HepG2 (cell line): ENCODE data around the gene C6orf136. TPM values are rescaled to one million over a fixed set of nuclear protein-coding genes. Genes with fewer than 3 reads are reported as not detected.

ENCODE experiments used
- ATAC-seq: fragments of 200-7000 bp; cut with Tn5 transposase; 3 replicates; pipeline ENCODE4 v1.9.1; 2020; ENCODE audit warnings: mild to moderate bottlenecking, moderate library complexity
- BruUV-seq: library from RNA; stranded (reverse); fragments of 400-500 nt; replicated peaks from 2 replicates; lab custom pipeline; 2021; lab: Mats Ljungman, UMichigan
- CTCF ChIA-PET: fragments of 300-600 bp; formaldehyde crosslinking; extraction: SDS; loops from one replicate; lab custom pipeline; 2021; ENCODE audit warnings: low total read pairs, inconsistent platforms, low intra/inter-chr PET ratio; lab: Yijun Ruan, JAX
- POLR2A ChIA-PET: fragments of 350-600 bp; sonication (Branson Sonifier 250); formaldehyde crosslinking; loops from one replicate; lab custom pipeline; 2020; ENCODE audit warnings: antibody characterized with exemption, inconsistent platforms; lab: Yijun Ruan, JAX
- DNase-seq: peaks from one replicate; pipeline ENCODE4 v3.0.0-alpha.2; 2015; ENCODE audit warnings: low spot score
- FAIRE-seq: peaks from 3 replicates; lab custom pipeline; 2011; peaks lifted over from hg19 to GRCh38; lab: Jason Lieb, UNC
- H2AFZ ChIP-seq: one replicate; pipeline ENCODE4 v1.6.1; 2011; ENCODE audit warnings: low read length, inconsistent platforms
- H3K27ac ChIP-seq: fragments of 300-600 bp; 3 replicates; pipeline ENCODE4 v1.8.0; 2011; ENCODE audit warnings: mixed run types, mild to moderate bottlenecking, mixed read lengths, low read length, inconsistent platforms; ENCODE audit not compliant: insufficient read depth; ENCODE audit errors: extremely low read length
- H3K27me3 ChIP-seq, 2 experiments: fragments of 200-600 bp in 1 of 2; 2 replicates in 1 of 2; 3 replicates in 1 of 2; pipeline versions ENCODE4 v1.6.0 to v1.8.0; 2011; ENCODE audit warnings: low read length in 2 of 2, mild to moderate bottlenecking in 2 of 2, moderate library complexity in 2 of 2, inconsistent platforms in 1 of 2; ENCODE audit not compliant: insufficient read depth in 2 of 2, control insufficient read depth in 1 of 2
- H3K36me3 ChIP-seq, 2 experiments: fragments of 200-600 bp in 1 of 2; replicated peaks in 1 of 2; 2 replicates in 1 of 2; 3 replicates in 1 of 2; pipeline versions ENCODE4 v1.5.1 to v1.8.0; 2011; ENCODE audit warnings: low read length in 2 of 2, inconsistent platforms in 1 of 2; ENCODE audit not compliant: insufficient read depth in 2 of 2, control insufficient read depth in 1 of 2
- H3K4me1 ChIP-seq: 2 replicates; pipeline ENCODE4 v1.5.1; 2012; ENCODE audit warnings: low read length, inconsistent platforms; ENCODE audit not compliant: insufficient read depth
- H3K4me2 ChIP-seq: 2 replicates; pipeline ENCODE4 v1.6.0; 2011; ENCODE audit warnings: low read depth, low read length, inconsistent platforms
- H3K4me3 ChIP-seq, 3 experiments: fragments of 200-600 bp in 1 of 3; sonication (generic), shearing (Covaris generic) in 1 of 3; replicated peaks in 1 of 3; 2 replicates each; pipeline ENCODE4 v1.5.1; 2011 to 2016; ENCODE audit warnings: low read length in 3 of 3, inconsistent platforms in 2 of 3, low read depth in 2 of 3, mild to moderate bottlenecking in 2 of 3, control low read depth in 1 of 3, mixed read lengths in 1 of 3; ENCODE audit not compliant: insufficient read depth in 1 of 3
- H3K79me2 ChIP-seq: one replicate; pipeline ENCODE4 v1.6.1; 2011; ENCODE audit warnings: low read length, inconsistent platforms; ENCODE audit not compliant: insufficient read depth
- H3K9ac ChIP-seq: 2 replicates; pipeline ENCODE4 v1.6.0; 2011; ENCODE audit warnings: mild to moderate bottlenecking, low read depth, low read length, inconsistent platforms; ENCODE audit not compliant: insufficient read depth
- H3K9me3 ChIP-seq: 2 replicates; pipeline ENCODE4 v1.5.1; 2012; ENCODE audit warnings: mild to moderate bottlenecking, low read length
- H4K20me1 ChIP-seq: 2 replicates; pipeline ENCODE4 v1.6.0; 2011; ENCODE audit warnings: inconsistent platforms, mild to moderate bottlenecking, low read length, moderate library complexity; ENCODE audit not compliant: insufficient read depth
- DMTF1 ChIP-seq: sonication (generic); formaldehyde crosslinking; IDR thresholded peaks from 2 replicates; pipeline ENCODE4 v1.4.0; 2020; ENCODE audit warnings: mild to moderate bottlenecking, missing genetic modification reagents
- DPF2 ChIP-seq: sonication (generic); formaldehyde crosslinking; IDR thresholded peaks from 2 replicates; pipeline ENCODE4 v1.4.0; 2020; ENCODE audit warnings: mild to moderate bottlenecking, low read depth, missing genetic modification reagents, borderline replicate concordance
- KDM3A ChIP-seq: IDR thresholded peaks from 2 replicates; pipeline ENCODE4 v1.6.1; 2018; ENCODE audit warnings: low read depth, missing compliant biosample characterization
- MYC ChIP-seq: sonication (generic); formaldehyde crosslinking; IDR thresholded peaks from 2 replicates; pipeline ENCODE4 v1.9.0; 2021; ENCODE audit warnings: missing genetic modification reagents, borderline replicate concordance
- RXRB ChIP-seq: IDR thresholded peaks from 2 replicates; pipeline ENCODE4 v1.6.1; 2016; ENCODE audit warnings: borderline replicate concordance, missing genetic modification reagents, missing compliant biosample characterization
- ZBTB42 ChIP-seq: sonication (generic); formaldehyde crosslinking; IDR thresholded peaks from 2 replicates; pipeline ENCODE4 v1.5.0; 2020; ENCODE audit warnings: mild to moderate bottlenecking, missing genetic modification reagents
- ZBTB7B ChIP-seq: sonication (generic); formaldehyde crosslinking; IDR thresholded peaks from 2 replicates; pipeline ENCODE4 v1.4.0; 2020; ENCODE audit warnings: missing genetic modification reagents
- ZFP41 ChIP-seq: sonication (generic); formaldehyde crosslinking; IDR thresholded peaks from 2 replicates; pipeline ENCODE4 v1.4.0; 2020; ENCODE audit warnings: mild to moderate bottlenecking, missing genetic modification reagents, borderline replicate concordance
- ZFYVE20 ChIP-seq: sonication (generic); formaldehyde crosslinking; IDR thresholded peaks from 2 replicates; pipeline ENCODE4 v1.8.0; 2023; ENCODE audit warnings: low read depth, mild to moderate bottlenecking, moderate library complexity, missing genetic modification reagents, borderline replicate concordance
- ZNF350 ChIP-seq: sonication (generic); formaldehyde crosslinking; IDR thresholded peaks from 2 replicates; pipeline ENCODE4 v1.4.0; 2020; ENCODE audit warnings: mild to moderate bottlenecking, low read depth, missing genetic modification reagents, borderline replicate concordance
- ZNF629 ChIP-seq: sonication (generic); formaldehyde crosslinking; conservative IDR thresholded peaks from 2 replicates; pipeline ENCODE4 v1.5.0; 2020; ENCODE audit warnings: missing genetic modification reagents
- ZSCAN5A ChIP-seq: sonication (generic); formaldehyde crosslinking; IDR thresholded peaks from 2 replicates; pipeline ENCODE4 v1.8.0; 2022; ENCODE audit warnings: mild to moderate bottlenecking, missing genetic modification reagents, borderline replicate concordance
- WGBS: methylation state at CpG from one replicate; pipeline ENCODE4 v1.1.6; 2017; ENCODE audit warnings: low lambda C conversion rate; 5-methylcytosine and 5-hydroxymethylcytosine counted together
- in situ Hi-C: cut with HindIII; loops from 2 replicates; pipeline ENCODE4 v1.10.0; 2017; ENCODE audit warnings: low pct_unique_long_range_greater_than_20kb; ENCODE audit not compliant: extremely low pct_ligation_motif_present
- intact Hi-C: fragments of 100-400 bp; cut with micrococcal nuclease; formaldehyde crosslinking; loops from one replicate; pipeline ENCODE4 v1.10.0; 2022; ENCODE audit not compliant: unreplicated experiment
- polyA plus RNA-seq, 8 experiments: library from polyadenylated mRNA; depleted of rRNA in 3 of 8; stranded (reverse) in 7 of 8; unstranded in 1 of 8; fragments of >200 nt; fragmentation: Illumina TruSeq in 4 of 8; extraction: Trizol in 4 of 8; gene quantifications; 2 replicates each; pipeline versions ENCODE4 v1.2.1 to v1.2.3, GENCODE V29; 2011 to 2016; ENCODE audit warnings: low read depth in 4 of 8, missing spikeins in 1 of 8, mixed read lengths in 1 of 8; ENCODE audit not compliant: insufficient read depth in 1 of 8
- total RNA-seq, 5 experiments: library from RNA; depleted of rRNA; stranded (reverse); fragments of >200 nt; fragmentation: Illumina TruSeq; extraction: Trizol; gene quantifications; 2 replicates each; pipeline ENCODE4 v1.2.3, GENCODE V29; 2016; ENCODE audit warnings: low read depth in 1 of 5

The C6orf136 gene
- total and polyA plus RNA-seq, 2 of the 13 experiments (the other 11 are each of a cell fraction or from before 2014, with no cell fraction given) = 12.0 to 26.2 TPM

- no peaks in the 10 kb centered on the region; a peak in 2 of 5 replicates for H3K36me3 ChIP-seq
- no peak overlapping the region for H3K4me2 ChIP-seq
- H3K27me3 ChIP-seq = no peaks in the 10 kb centered on the region
- TF ChIP-seq ZSCAN5A (no peak), MYC (no peak), ZBTB42 (CRISPR knock-in tag) (no peak), ZFP41 (CRISPR knock-in tag) (no peak), ZNF350 (CRISPR knock-in tag) (no peak), KDM3A (CRISPR knock-in tag) (no peak), RXRB (CRISPR knock-in tag) (no peak), DMTF1 (CRISPR knock-in tag) (no peak), ZBTB7B (CRISPR knock-in tag) (no peak), ZNF629 (no peak), ZFYVE20 (CRISPR knock-in tag) (no peak), DPF2 (CRISPR knock-in tag) (no peak)
- no peak for ATAC-seq
- FAIRE-seq = no peak
- H3K27ac ChIP-seq = no peak overlapping the region
- no peaks in the 10 kb centered on the region for H3K9me3 ChIP-seq
- POLR2A ChIA-PET = interaction anchor here (1.0 to 5.9 kb wide), 4 partner anchors 8 to 34 kb away, joined by 4 to 43 read pairs (median 12); partner anchors contain the start of gene MDC1
- H2AFZ ChIP-seq = no peak overlapping the region
- intact Hi-C loops (no loop called here), in situ Hi-C loops (loop anchor here (25.0 kb wide), 1 partner anchor 391 kb away; no protein-coding TSS in a partner anchor)
- WGBS = 93% methylated on average over 5 of the region's 5 CpGs
- no peak overlapping the region for H3K4me3 ChIP-seq
- CTCF ChIA-PET = no interaction called here
- no peak for DNase-seq
- H3K79me2 ChIP-seq = no peaks in the 10 kb centered on the region
- H4K20me1 ChIP-seq = no peaks in the 10 kb centered on the region
- H3K4me1 ChIP-seq = peaks cover 38% of the 10 kb centered on the region
- no TSS peak for BruUV-seq
- H3K9ac ChIP-seq = no peak overlapping the region
Observed at GRCh38 chr6:30696432-30696831, 49.5 kb downstream of the C6orf136 start.
